ENCODE data around the gene STK32B. TPM values are rescaled to one million over a fixed set of nuclear protein-coding genes. Genes with fewer than 3 reads are reported as not detected.

STK32B gene
- polyA plus RNA-seq, 1 of the 3 experiments (the other 2 are of a cell fraction): 0.20 TPM

GRCh38 chr4:5284517-5284916 is 233.2 kb downstream of the STK32B start:
- Histone ChIP-seq H3K4me2 (no peak overlapping the region), H3K9me3 (no peaks in the 10 kb centered on the region), H3K27ac (ENCODE audit: low read depth in 2 of 2, low read length in 1 of 2) (no peak overlapping the region), H3K36me3 (replicated peaks in 1 of 2; ENCODE audit: control insufficient read depth in 1 of 2, insufficient read depth in 2 of 2, low read length in 1 of 2) (no peaks in the 10 kb centered on the region), H3K79me2 (ENCODE audit: insufficient read depth) (no peaks in the 10 kb centered on the region), H4K20me1 (ENCODE audit: insufficient read depth) (no peaks in the 10 kb centered on the region), H3K27me3 (ENCODE audit: insufficient read depth) (no peaks in the 10 kb centered on the region), H3K9ac (no peak overlapping the region), H3F3A (replicated peaks; ENCODE audit: insufficient read depth) (no peaks in the 10 kb centered on the region), H2AFZ (ENCODE audit: low read depth) (no peak overlapping the region), H3K4me3 (ENCODE audit: low read depth in 2 of 2, low read length in 1 of 2) (no peak overlapping the region), H3K4me1 (ENCODE audit: control insufficient read depth in 1 of 2, insufficient read depth in 2 of 2, low read depth in 1 of 2, low read length in 1 of 2) (no peaks in the 10 kb centered on the region), H3K9me2 (no peaks in the 10 kb centered on the region)
- ChIA-PET CTCF (interaction anchor here (1.2 kb wide), 1 partner anchor 14 kb away, joined by 3 read pairs; no protein-coding TSS in a partner anchor), POLR2A (no interaction called here)
- TF ChIP-seq REST (IDR thresholded peaks at IDR 0.05; ENCODE audit: low read depth, low read length) (no peak), JUND (IDR thresholded peaks at IDR 0.05) (no peak), IRF3 (IDR thresholded peaks at IDR 0.05; ENCODE audit: low read depth, low read length) (no peak), FOXM1 (IDR thresholded peaks at IDR 0.05; ENCODE audit: low read depth) (no peak), RCOR1 (IDR thresholded peaks at IDR 0.05; ENCODE audit: low read length) (no peak), ZBTB33 (IDR thresholded peaks at IDR 0.05; ENCODE audit: borderline replicate concordance, low read depth) (no peak), SMC3 (IDR thresholded peaks at IDR 0.05; ENCODE audit: low read depth, low read length) (no peak), RAD21 (IDR thresholded peaks at IDR 0.05; ENCODE audit: low read length) (no peak), MAX (IDR thresholded peaks at IDR 0.05; ENCODE audit: low read depth) (no peak), PBX3 (IDR thresholded peaks at IDR 0.05) (no peak), SIN3A (IDR thresholded peaks at IDR 0.05; ENCODE audit: borderline replicate concordance, low read depth, low read length) (no peak)
- WGBS (ENCODE audit: low lambda C conversion rate): 12% methylated on average over 7 of the region's 7 CpGs
- DNase-seq: no peak

All from SK-N-SH (cell line).